HCEC 1CT (cell line): ENCODE results near the gene SHANK2.

Experiments used
- DNase-seq: peaks from one replicate; pipeline ENCODE4 v3.0.0-alpha.2; 2017

Gene SHANK2

GRCh38 chr11:71252269-71252769 lies at the start of gene SHANK2:
Gene SHANK2 (minus strand): TSS chr11:71252577. CDS start chr11:71147326, 105,251 bp downstream.
- no peak for DNase-seq

GRCh38 chr11:71301858-71302533 lies 49.6 kb upstream of the SHANK2 start:
- DNase-seq = no peak

GRCh38 chr11:71301046-71301857 lies 48.9 kb upstream of the SHANK2 start:
- no peak for DNase-seq

- no peak for DNase-seq
These were observed 47.8 kb upstream of the SHANK2 start for GRCh38 chr11:71300187-71300586.

GRCh38 chr11:71298761-71299181 lies 46.4 kb upstream of the SHANK2 start:
- no peak for DNase-seq

GRCh38 chr11:71298016-71298550 lies 45.7 kb upstream of the SHANK2 start:
- DNase-seq = no peak

GRCh38 chr11:71294846-71295600 lies 42.6 kb upstream of the SHANK2 start:
- DNase-seq = no peak

- no peak for DNase-seq
These were observed 41.8 kb upstream of the SHANK2 start for GRCh38 chr11:71293961-71294782.

GRCh38 chr11:71286701-71287643 lies 34.6 kb upstream of the SHANK2 start:
- peak; percentile 86 for DNase-seq

- DNase-seq = no peak
These were observed 32.7 kb upstream of the SHANK2 start for GRCh38 chr11:71285111-71285510.

GRCh38 chr11:71284525-71285092 lies 32.2 kb upstream of the SHANK2 start:
- no peak for DNase-seq

- DNase-seq = no peak
These were observed 31.6 kb upstream of the SHANK2 start for GRCh38 chr11:71283971-71284441.

GRCh38 chr11:71282581-71283351 lies 30.4 kb upstream of the SHANK2 start:
- no peak for DNase-seq

GRCh38 chr11:71281831-71282230 lies 29.5 kb upstream of the SHANK2 start:
- no peak for DNase-seq

GRCh38 chr11:71281204-71281603 lies 28.8 kb upstream of the SHANK2 start:
- DNase-seq = no peak

GRCh38 chr11:71279916-71280645 lies 27.7 kb upstream of the SHANK2 start:
- no peak for DNase-seq

- no peak for DNase-seq
These were observed 19.8 kb upstream of the SHANK2 start for GRCh38 chr11:71272161-71272560.

GRCh38 chr11:71269603-71270511 lies 17.5 kb upstream of the SHANK2 start:
- peak; percentile 40 for DNase-seq
